ENCODE results near the gene CD14. TPM values are rescaled to one million over a fixed set of nuclear protein-coding genes. Genes with fewer than 3 reads are reported as not detected.

CD14 gene
- total RNA-seq, 4 donors from 2014 or later: 0.51 to 48.5 (median 34.0) TPM

- H3K27me3 ChIP-seq: no peaks in the 10 kb centered on the region
- H3K27ac ChIP-seq: peak overlapping the region; percentile 56 to 61
- no peak for DNase-seq
- peak overlapping the region in 1 of 2 donors; percentile 32 for H3K4me3 ChIP-seq
- TF ChIP-seq CTCF (IDR thresholded peaks at IDR 0.05): no peak
- TF ChIP-seq POLR2A (IDR thresholded peaks at IDR 0.05): no peak
- no peaks in the 10 kb centered on the region for H3K36me3 ChIP-seq
- intact Hi-C loops (cut with DNase I; ENCODE audit: low total_unique reads): no loop called here
- H3K4me1 ChIP-seq: no peaks in the 10 kb centered on the region
- no peaks in the 10 kb centered on the region for H3K9me3 ChIP-seq
Observed at GRCh38 chr5:140633501-140633900, 526 bp upstream of the CD14 start.

GRCh38 chr5:140632366-140633020, 482 bp downstream of the CD14 start:
- peak; percentile 31 to 52 for DNase-seq
- TF ChIP-seq CTCF (IDR thresholded peaks at IDR 0.05) (no peak), POLR2A (IDR thresholded peaks at IDR 0.05) (peak in 1 of 2 donors; percentile 13)
- Histone ChIP-seq H3K36me3 (no peaks in the 10 kb centered on the region), H3K27me3 (no peaks in the 10 kb centered on the region), H3K9me3 (no peaks in the 10 kb centered on the region), H3K4me3 (peak overlapping the region; percentile 32 to 45), H3K27ac (peak overlapping the region; percentile 56 to 61), H3K4me1 (no peaks in the 10 kb centered on the region)
- intact Hi-C loops (cut with DNase I; ENCODE audit: low total_unique reads): no loop called here

GRCh38 chr5:140631831-140632365, 1.1 kb downstream of the CD14 start:
- Histone ChIP-seq H3K36me3 (no peaks in the 10 kb centered on the region), H3K9me3 (no peaks in the 10 kb centered on the region), H3K27ac (peak overlapping the region; percentile 56 to 61), H3K4me1 (no peaks in the 10 kb centered on the region), H3K27me3 (no peaks in the 10 kb centered on the region), H3K4me3 (peak overlapping the region; percentile 32 to 45)
- intact Hi-C loops (cut with DNase I; ENCODE audit: low total_unique reads): no loop called here
- TF ChIP-seq CTCF (IDR thresholded peaks at IDR 0.05): no peak
- TF ChIP-seq POLR2A (IDR thresholded peaks at IDR 0.05): no peak
- no peak for DNase-seq

GRCh38 chr5:140631036-140631417, 1.9 kb downstream of the CD14 start:
- H3K27ac ChIP-seq: no peak overlapping the region
- no peaks in the 10 kb centered on the region for H3K36me3 ChIP-seq
- no peaks in the 10 kb centered on the region for H3K9me3 ChIP-seq
- no peak for TF ChIP-seq POLR2A (IDR thresholded peaks at IDR 0.05)
- no peak for TF ChIP-seq CTCF (IDR thresholded peaks at IDR 0.05)
- H3K4me3 ChIP-seq: no peak overlapping the region
- H3K27me3 ChIP-seq: no peaks in the 10 kb centered on the region
- intact Hi-C loops (cut with DNase I; ENCODE audit: low total_unique reads): no loop called here
- DNase-seq: no peak
- H3K4me1 ChIP-seq: no peaks in the 10 kb centered on the region

- Histone ChIP-seq H3K9me3 (no peaks in the 10 kb centered on the region), H3K4me3 (no peak overlapping the region), H3K27me3 (no peaks in the 10 kb centered on the region), H3K4me1 (no peaks in the 10 kb centered on the region), H3K27ac (no peak overlapping the region), H3K36me3 (no peaks in the 10 kb centered on the region)
- intact Hi-C loops (cut with DNase I; ENCODE audit: low total_unique reads): no loop called here
- TF ChIP-seq CTCF (IDR thresholded peaks at IDR 0.05) (no peak), POLR2A (IDR thresholded peaks at IDR 0.05) (no peak)
- no peak for DNase-seq
Observed at GRCh38 chr5:140630292-140631035, 2.5 kb downstream of the CD14 start.
